Measurements from ENCODE around the gene SYMPK.

GRCh38 chr19:45842198-45842597, 20.7 kb downstream of the SYMPK start:
- TF ChIP-seq CTCF (IDR thresholded peaks at IDR 0.05), result no peak
- TF ChIP-seq POLR2A (IDR thresholded peaks at IDR 0.05), result no peak

Data from Peyer's patch (tissue), 4 donors.